Naive thymus-derived CD4-positive, alpha-beta T cell (primary cell): Measurements from ENCODE around the gene PPP1R10. TPM values are rescaled to one million over a fixed set of nuclear protein-coding genes. Genes with fewer than 3 reads are reported as not detected.

Experiments used
- ATAC-seq: fragments of 150-1000 bp; cut with Tn5 transposase; 2 replicates; pipeline ENCODE4 v1.10.0; 2021; ENCODE audit warnings: mild to moderate bottlenecking, moderate library complexity
- CTCF ChIA-PET: fragments of 350-600 bp; sonication (Branson Sonifier 250); formaldehyde crosslinking; loops from one replicate; lab custom pipeline; 2021; ENCODE audit warnings: antibody characterized with exemption; lab: Charles Lee
- POLR2A ChIA-PET: fragments of 350-600 bp; sonication (Branson Sonifier 250); formaldehyde crosslinking; loops from one replicate; lab custom pipeline; 2021; ENCODE audit warnings: antibody characterized with exemption, inconsistent platforms; lab: Charles Lee
- DNase-seq, 9 donors: peaks; one replicate each; pipeline versions ENCODE4 v3.0.0 to v3.0.0-alpha.2; 2020 to 2022; ENCODE audit warnings: mixed read lengths in 1 of 9
- H3K27ac ChIP-seq: one replicate; pipeline ENCODE4 v1.7.0; 2013; ENCODE audit warnings: mild to moderate bottlenecking, low read depth, low read length, moderate library complexity
- H3K27me3 ChIP-seq, 2 donors: one replicate each; pipeline ENCODE4 v1.7.0; 2013; ENCODE audit warnings: low read length in 2 of 2, mild to moderate bottlenecking in 2 of 2, moderate library complexity in 2 of 2; ENCODE audit not compliant: control insufficient read depth in 2 of 2, insufficient read depth in 2 of 2
- H3K36me3 ChIP-seq, 3 experiments: 1 replicate in 2 of 3; 2 replicates in 1 of 3; pipeline ENCODE4 v1.7.0; 2013; ENCODE audit warnings: low read length in 3 of 3, mild to moderate bottlenecking in 3 of 3, moderate library complexity in 1 of 3; ENCODE audit not compliant: insufficient read depth in 3 of 3, control insufficient read depth in 2 of 3
- H3K4me1 ChIP-seq, 2 donors: one replicate each; pipeline ENCODE4 v1.7.0; 2013; ENCODE audit warnings: low read length in 2 of 2, mild to moderate bottlenecking in 2 of 2, moderate library complexity in 1 of 2; ENCODE audit not compliant: control insufficient read depth in 2 of 2, insufficient read depth in 2 of 2
- H3K4me3 ChIP-seq: 2 replicates; pipeline ENCODE4 v1.7.0; 2013; ENCODE audit warnings: mild to moderate bottlenecking, low read length
- H3K9me3 ChIP-seq, 3 experiments: 1 replicate in 2 of 3; 2 replicates in 1 of 3; pipeline ENCODE4 v1.7.0; 2013; ENCODE audit warnings: low read length in 3 of 3; ENCODE audit not compliant: control insufficient read depth in 2 of 3
- H3K27ac Mint-ChIP-seq, 9 donors: one replicate each; pipeline ENCODE4 v1.8.0; 2020 to 2022; ENCODE audit warnings: mixed read lengths in 9 of 9, mild to moderate bottlenecking in 8 of 9, moderate library complexity in 5 of 9, inconsistent platforms in 2 of 9
- H3K27me3 Mint-ChIP-seq, 5 donors: one replicate each; pipeline ENCODE4 v1.8.0; 2021 to 2022; ENCODE audit warnings: mixed read lengths in 5 of 5, mild to moderate bottlenecking in 1 of 5
- H3K36me3 Mint-ChIP-seq, 5 donors: one replicate each; pipeline ENCODE4 v1.8.0; 2020 to 2022; ENCODE audit warnings: mixed read lengths in 5 of 5, mild to moderate bottlenecking in 3 of 5, inconsistent platforms in 1 of 5
- H3K4me1 Mint-ChIP-seq, 7 donors: one replicate each; pipeline ENCODE4 v1.8.0; 2020 to 2022; ENCODE audit warnings: mixed read lengths in 7 of 7, mild to moderate bottlenecking in 3 of 7, inconsistent platforms in 1 of 7
- H3K4me3 Mint-ChIP-seq, 10 donors: one replicate each; pipeline ENCODE4 v1.8.0; 2020 to 2022; ENCODE audit warnings: mild to moderate bottlenecking in 10 of 10, mixed read lengths in 10 of 10, moderate library complexity in 6 of 10, inconsistent platforms in 2 of 10
- H3K9me3 Mint-ChIP-seq, 11 donors: one replicate each; pipeline ENCODE4 v1.8.0; 2020 to 2022; ENCODE audit warnings: mixed read lengths in 11 of 11, mild to moderate bottlenecking in 4 of 11, inconsistent platforms in 1 of 11, moderate library complexity in 1 of 11
- intact Hi-C, 2 donors: fragments of 100-400 bp; cut with micrococcal nuclease; formaldehyde crosslinking; loops; one replicate each; pipeline ENCODE4 v1.15.1; 2023
- microRNA-seq: library from miRNA; unstranded; fragments of <30 nt; microRNA quantifications from one replicate; pipeline ENCODE4 v1.2.0, GENCODE V29; 2022; ENCODE audit warnings: borderline microRNAs expressed
- polyA plus RNA-seq, 2 donors: library from polyadenylated mRNA; unstranded; fragments of 300-500 nt; fragmentation: Illumina TruSeq; gene quantifications; one replicate each; pipeline ENCODE4 v1.2.3, GENCODE V29; 2021
- total RNA-seq, 6 experiments: library from RNA in 5 of 6; stranded (reverse) in 5 of 6; gene quantifications; 1 replicate in 5 of 6; 2 replicates in 1 of 6; pipeline ENCODE4 v1.2.3 and lab custom pipeline; 2021 to 2026

PPP1R10 gene
- total and polyA plus RNA-seq, 7 experiments from 2014 or later, result 21.6 to 286 (median 114) TPM

DNA sequence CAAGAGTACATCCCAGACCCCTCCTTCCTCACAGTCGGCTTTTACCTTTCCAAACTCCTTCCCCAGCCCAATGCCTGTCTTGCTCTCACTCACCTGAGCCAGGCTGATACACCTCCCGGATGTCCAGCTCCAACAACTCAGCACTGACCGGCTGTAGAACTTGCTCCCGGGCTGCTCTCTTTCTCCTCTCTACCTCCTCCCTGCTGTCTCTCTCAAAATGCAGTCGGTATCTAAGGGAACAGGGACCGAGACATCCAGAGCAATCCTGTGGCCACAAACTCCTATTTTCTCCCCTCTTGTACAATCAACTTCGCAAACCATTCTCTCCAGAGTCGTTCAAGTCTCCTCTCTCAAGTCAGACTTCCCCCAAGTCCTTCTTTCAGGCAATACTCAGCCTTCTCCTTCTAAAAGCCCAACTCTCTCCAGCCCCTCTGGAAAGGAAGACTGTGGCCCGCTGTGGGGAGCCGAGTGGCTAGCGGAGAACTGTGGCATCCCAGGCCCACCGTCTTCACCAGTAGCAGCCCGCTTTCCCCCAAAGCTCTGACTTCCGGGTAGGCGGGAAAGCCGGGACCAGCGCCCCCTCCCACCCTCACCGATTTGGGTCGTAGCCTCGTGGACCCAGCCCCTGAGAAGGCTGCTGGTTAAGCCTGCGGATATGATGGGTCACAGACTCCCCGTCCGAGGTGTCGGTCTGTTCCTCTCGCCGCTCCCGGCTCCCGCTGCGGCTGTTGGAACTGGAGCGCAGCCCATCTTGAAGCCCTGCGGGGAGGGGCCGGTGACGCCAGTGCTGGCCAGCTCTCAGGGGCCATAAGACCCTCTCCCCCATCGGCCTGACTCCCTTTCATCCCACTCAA lies 61.9 kb downstream of the PPP1R10 start:
- ATAC-seq (no peak), DNase-seq (peak in 2 of 9 donors; percentile 13 to 16)
- peak overlapping the region; percentile 98 to 100 (median 99) for H3K27ac Mint-ChIP-seq
- peaks cover 0 to 5% (median 0%) of the 10 kb centered on the region in 11 donors for H3K9me3 Mint-ChIP-seq
- H3K36me3 Mint-ChIP-seq, result peaks cover 5 to 35% (median 20%) of the 10 kb centered on the region in 5 donors
- Histone ChIP-seq H3K9me3 (no peaks in the 10 kb centered on the region), H3K27me3 (no peaks in the 10 kb centered on the region), H3K36me3 (peaks cover 0 to 58% (median 0%) of the 10 kb centered on the region in 3 experiments), H3K4me3 (peak overlapping the region; percentile 97), H3K4me1 (peaks cover 8 to 19% of the 10 kb centered on the region in 2 donors), H3K27ac (peak overlapping the region; percentile 97)
- POLR2A ChIA-PET, result interaction anchor here (0.6 to 7.0 kb wide), 14 partner anchors 11 to 124 kb away, joined by 3 to 108 read pairs (median 5); partner anchors contain the start of genes ABCF1, MRPS18B and PPP1R10
- intact Hi-C loops, result loop anchor here (5.0 kb wide), 3 partner anchors 343 to 1067 kb away; partner anchors contain the start of genes GTF2H4 (in 1 of the 2), PRRC2A (in 1 of the 2) and TRIM26 (in 1 of the 2)
- H3K27me3 Mint-ChIP-seq, result no peaks in the 10 kb centered on the region
- H3K4me1 Mint-ChIP-seq, result peaks cover 23 to 56% (median 45%) of the 10 kb centered on the region in 7 donors
- CTCF ChIA-PET, result interaction anchor here (0.6 to 5.1 kb wide), 6 partner anchors 12 to 82 kb away, joined by 3 to 41 read pairs (median 4); no protein-coding TSS in a partner anchor
- H3K4me3 Mint-ChIP-seq, result peak overlapping the region; percentile 92 to 100 (median 98)

GRCh38 chr6:30554404-30554803 lies 62.6 kb downstream of the PPP1R10 start:
- H3K27ac Mint-ChIP-seq, result peak overlapping the region; percentile 61 to 100 (median 99)

More at GRCh38 chr6:30554404-30554803, 62.6 kb downstream of the PPP1R10 start:
- intact Hi-C loops, result no loop called here
- H3K27me3 Mint-ChIP-seq, result no peaks in the 10 kb centered on the region
- H3K4me3 Mint-ChIP-seq, result peak overlapping the region; percentile 7 to 100 (median 80)
- ATAC-seq, result no peak
- peaks cover 0 to 63% (median 0%) of the 10 kb centered on the region in 3 experiments for H3K36me3 ChIP-seq
- peaks cover 0 to 5% (median 0%) of the 10 kb centered on the region in 11 donors for H3K9me3 Mint-ChIP-seq
- H3K27me3 ChIP-seq, result no peaks in the 10 kb centered on the region
- H3K9me3 ChIP-seq, result no peaks in the 10 kb centered on the region
- H3K4me3 ChIP-seq, result no peak overlapping the region
- H3K27ac ChIP-seq, result no peak overlapping the region
- no peak for DNase-seq
- peaks cover 5 to 40% (median 21%) of the 10 kb centered on the region in 5 donors for H3K36me3 Mint-ChIP-seq
- POLR2A ChIA-PET, result interaction anchor here (0.6 to 7.0 kb wide), 10 partner anchors 10 to 112 kb away, joined by 3 to 108 read pairs (median 5); partner anchors contain the start of genes ABCF1, MRPS18B and PPP1R10
- peaks cover 8 to 19% of the 10 kb centered on the region in 2 donors for H3K4me1 ChIP-seq
- H3K4me1 Mint-ChIP-seq, result peaks cover 21 to 48% (median 37%) of the 10 kb centered on the region in 7 donors
- CTCF ChIA-PET, result interaction anchor here (0.9 to 5.1 kb wide), 4 partner anchors 11 to 62 kb away, joined by 3 to 41 read pairs (median 4); no protein-coding TSS in a partner anchor

Small RNA genes within 50 kb of the gene (microRNA-seq; reads per million reads assigned to microRNA genes)
- 13.5 reads per million, percentile 26 among the genes with 10 or more reads in this experiment for gene MIR877

Other genes with a start within 250 kb of the PPP1R10 start
- 1,000 to 10,000 TPM in 4 of 5 experiments, 100 to 1,000 TPM in 1; 614 to 1,412 (median 1,095) TPM for gene HLA-E, start 127.7 kb downstream of the PPP1R10 start, total RNA-seq
- gene HLA-E, start 127.7 kb downstream of the PPP1R10 start, polyA plus RNA-seq, result 1,000 to 10,000 TPM; 3,020 to 3,096 TPM
- 100 to 1,000 TPM in 2 of 5 experiments, 10 to 100 TPM in 3; 56.0 to 190 (median 73.1) TPM for gene GNL1, start 60.8 kb downstream of the PPP1R10 start, total RNA-seq
- 10 to 100 TPM; 27.7 to 29.6 TPM for gene GNL1, start 60.8 kb downstream of the PPP1R10 start, polyA plus RNA-seq
- 10 to 100 TPM; 14.1 to 29.4 (median 23.3) TPM for gene PRR3, start 59.9 kb downstream of the PPP1R10 start, total RNA-seq
- 10 to 100 TPM; 11.1 to 14.4 TPM for gene PRR3, start 59.9 kb downstream of the PPP1R10 start, polyA plus RNA-seq
- gene ABCF1, start 45.8 kb downstream of the PPP1R10 start, total RNA-seq, result 100 to 1,000 TPM in 1 of 5 experiments, 10 to 100 TPM in 4; 65.1 to 116 (median 86.6) TPM
- gene ABCF1, start 45.8 kb downstream of the PPP1R10 start, polyA plus RNA-seq, result 10 to 100 TPM; 25.2 to 45.5 TPM
- gene MRPS18B, start 597 bp upstream of the PPP1R10 start, total RNA-seq, result 10 to 100 TPM; 20.4 to 51.2 (median 47.7) TPM
- 100 to 1,000 TPM; 145 to 169 TPM for gene MRPS18B, start 597 bp upstream of the PPP1R10 start, polyA plus RNA-seq
- 10 to 100 TPM in 2 of 5 experiments, 1 to 10 TPM in 3; 7.0 to 12.0 (median 9.5) TPM for gene ATAT1, start 9.6 kb upstream of the PPP1R10 start, total RNA-seq
- gene ATAT1, start 9.6 kb upstream of the PPP1R10 start, polyA plus RNA-seq, result 1 to 10 TPM; 1.3 to 1.9 TPM
- gene C6orf136, start 29.9 kb upstream of the PPP1R10 start, total RNA-seq, result 10 to 100 TPM; 23.7 to 38.0 (median 32.1) TPM
- 10 to 100 TPM; 12.3 to 22.5 TPM for gene C6orf136, start 29.9 kb upstream of the PPP1R10 start, polyA plus RNA-seq
- 10 to 100 TPM; 25.9 to 51.5 (median 46.7) TPM for gene DHX16, start 55.8 kb upstream of the PPP1R10 start, total RNA-seq
- 10 to 100 TPM; 14.9 to 38.3 TPM for gene DHX16, start 55.8 kb upstream of the PPP1R10 start, polyA plus RNA-seq
- 100 to 1,000 TPM in 2 of 5 experiments, 10 to 100 TPM in 3; 60.9 to 262 (median 95.3) TPM for gene PPP1R18, start 69.4 kb upstream of the PPP1R10 start, total RNA-seq
- gene PPP1R18, start 69.4 kb upstream of the PPP1R10 start, polyA plus RNA-seq, result 10 to 100 TPM; 70.3 to 90.5 TPM
- gene NRM, start 73.7 kb upstream of the PPP1R10 start, total RNA-seq, result 10 to 100 TPM in 1 of 5 experiments, 1 to 10 TPM in 4; 2.3 to 29.4 (median 3.1) TPM
- gene NRM, start 73.7 kb upstream of the PPP1R10 start, polyA plus RNA-seq, result 1 to 10 TPM; 7.2 to 7.6 TPM
- gene MDC1, start 100.0 kb upstream of the PPP1R10 start, total RNA-seq, result 10 to 100 TPM; 40.3 to 78.9 (median 62.0) TPM
- 10 to 100 TPM in 1 of 2 donors, 1 to 10 TPM in 1; 4.5 to 11.0 TPM for gene MDC1, start 100.0 kb upstream of the PPP1R10 start, polyA plus RNA-seq
- gene TUBB, start 103.1 kb upstream of the PPP1R10 start, total RNA-seq, result 100 to 1,000 TPM in 4 of 5 experiments, 10 to 100 TPM in 1; 86.7 to 930 (median 242) TPM
- gene TUBB, start 103.1 kb upstream of the PPP1R10 start, polyA plus RNA-seq, result 100 to 1,000 TPM; 107 to 151 TPM
- gene FLOT1, start 125.4 kb upstream of the PPP1R10 start, total RNA-seq, result 100 to 1,000 TPM in 1 of 5 experiments, 10 to 100 TPM in 4; 59.4 to 204 (median 81.3) TPM
- gene FLOT1, start 125.4 kb upstream of the PPP1R10 start, polyA plus RNA-seq, result 100 to 1,000 TPM; 107 to 132 TPM
- gene IER3, start 127.3 kb upstream of the PPP1R10 start, total RNA-seq, result 10 to 100 TPM; 10.8 to 69.9 (median 26.7) TPM
- 1 to 10 TPM; 2.2 to 2.8 TPM for gene IER3, start 127.3 kb upstream of the PPP1R10 start, polyA plus RNA-seq